ENCODE measurements around the gene ABHD2. TPM values are rescaled to one million over a fixed set of nuclear protein-coding genes. Genes with fewer than 3 reads are reported as not detected.

ABHD2 gene
- total RNA-seq, 1 experiment from 2014 or later = 29.7 TPM

DNA sequence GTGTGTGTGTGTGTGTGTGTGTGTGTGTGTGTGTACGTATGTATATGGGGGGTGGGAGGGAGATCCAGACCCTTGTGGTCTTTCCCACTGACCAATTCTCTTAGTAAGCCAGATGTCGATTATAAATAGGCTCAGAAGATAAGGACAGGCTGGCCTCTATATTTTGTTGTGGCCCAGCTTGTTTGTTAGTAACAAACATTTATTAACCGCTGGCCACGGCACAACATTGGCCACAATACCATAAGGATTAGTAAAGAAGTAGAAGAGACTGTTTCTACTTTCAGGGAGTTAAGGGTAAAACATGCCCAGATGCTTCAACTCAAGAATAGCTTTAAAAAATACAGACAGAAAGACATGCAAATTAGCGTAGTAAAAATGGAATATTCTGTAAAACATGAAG is 58.1 kb downstream of the ABHD2 start (continued):
- TF ChIP-seq, protein P1, sequence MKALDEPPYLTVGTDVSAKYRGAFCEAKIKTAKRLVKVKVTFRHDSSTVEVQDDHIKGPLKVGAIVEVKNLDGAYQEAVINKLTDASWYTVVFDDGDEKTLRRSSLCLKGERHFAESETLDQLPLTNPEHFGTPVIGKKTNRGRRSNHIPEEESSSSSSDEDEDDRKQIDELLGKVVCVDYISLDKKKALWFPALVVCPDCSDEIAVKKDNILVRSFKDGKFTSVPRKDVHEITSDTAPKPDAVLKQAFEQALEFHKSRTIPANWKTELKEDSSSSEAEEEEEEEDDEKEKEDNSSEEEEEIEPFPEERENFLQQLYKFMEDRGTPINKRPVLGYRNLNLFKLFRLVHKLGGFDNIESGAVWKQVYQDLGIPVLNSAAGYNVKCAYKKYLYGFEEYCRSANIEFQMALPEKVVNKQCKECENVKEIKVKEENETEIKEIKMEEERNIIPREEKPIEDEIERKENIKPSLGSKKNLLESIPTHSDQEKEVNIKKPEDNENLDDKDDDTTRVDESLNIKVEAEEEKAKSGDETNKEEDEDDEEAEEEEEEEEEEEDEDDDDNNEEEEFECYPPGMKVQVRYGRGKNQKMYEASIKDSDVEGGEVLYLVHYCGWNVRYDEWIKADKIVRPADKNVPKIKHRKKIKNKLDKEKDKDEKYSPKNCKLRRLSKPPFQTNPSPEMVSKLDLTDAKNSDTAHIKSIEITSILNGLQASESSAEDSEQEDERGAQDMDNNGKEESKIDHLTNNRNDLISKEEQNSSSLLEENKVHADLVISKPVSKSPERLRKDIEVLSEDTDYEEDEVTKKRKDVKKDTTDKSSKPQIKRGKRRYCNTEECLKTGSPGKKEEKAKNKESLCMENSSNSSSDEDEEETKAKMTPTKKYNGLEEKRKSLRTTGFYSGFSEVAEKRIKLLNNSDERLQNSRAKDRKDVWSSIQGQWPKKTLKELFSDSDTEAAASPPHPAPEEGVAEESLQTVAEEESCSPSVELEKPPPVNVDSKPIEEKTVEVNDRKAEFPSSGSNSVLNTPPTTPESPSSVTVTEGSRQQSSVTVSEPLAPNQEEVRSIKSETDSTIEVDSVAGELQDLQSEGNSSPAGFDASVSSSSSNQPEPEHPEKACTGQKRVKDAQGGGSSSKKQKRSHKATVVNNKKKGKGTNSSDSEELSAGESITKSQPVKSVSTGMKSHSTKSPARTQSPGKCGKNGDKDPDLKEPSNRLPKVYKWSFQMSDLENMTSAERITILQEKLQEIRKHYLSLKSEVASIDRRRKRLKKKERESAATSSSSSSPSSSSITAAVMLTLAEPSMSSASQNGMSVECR (CRISPR knock-in tag; IDR thresholded peaks at IDR 0.05; ENCODE audit: borderline replicate concordance) = no peak
- TF ChIP-seq, protein P2, sequence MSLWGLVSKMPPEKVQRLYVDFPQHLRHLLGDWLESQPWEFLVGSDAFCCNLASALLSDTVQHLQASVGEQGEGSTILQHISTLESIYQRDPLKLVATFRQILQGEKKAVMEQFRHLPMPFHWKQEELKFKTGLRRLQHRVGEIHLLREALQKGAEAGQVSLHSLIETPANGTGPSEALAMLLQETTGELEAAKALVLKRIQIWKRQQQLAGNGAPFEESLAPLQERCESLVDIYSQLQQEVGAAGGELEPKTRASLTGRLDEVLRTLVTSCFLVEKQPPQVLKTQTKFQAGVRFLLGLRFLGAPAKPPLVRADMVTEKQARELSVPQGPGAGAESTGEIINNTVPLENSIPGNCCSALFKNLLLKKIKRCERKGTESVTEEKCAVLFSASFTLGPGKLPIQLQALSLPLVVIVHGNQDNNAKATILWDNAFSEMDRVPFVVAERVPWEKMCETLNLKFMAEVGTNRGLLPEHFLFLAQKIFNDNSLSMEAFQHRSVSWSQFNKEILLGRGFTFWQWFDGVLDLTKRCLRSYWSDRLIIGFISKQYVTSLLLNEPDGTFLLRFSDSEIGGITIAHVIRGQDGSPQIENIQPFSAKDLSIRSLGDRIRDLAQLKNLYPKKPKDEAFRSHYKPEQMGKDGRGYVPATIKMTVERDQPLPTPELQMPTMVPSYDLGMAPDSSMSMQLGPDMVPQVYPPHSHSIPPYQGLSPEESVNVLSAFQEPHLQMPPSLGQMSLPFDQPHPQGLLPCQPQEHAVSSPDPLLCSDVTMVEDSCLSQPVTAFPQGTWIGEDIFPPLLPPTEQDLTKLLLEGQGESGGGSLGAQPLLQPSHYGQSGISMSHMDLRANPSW (CRISPR knock-in tag; conservative IDR thresholded peaks at IDR 0.05; ENCODE audit: low read depth) = no peak
- TF ChIP-seq, protein P3, sequence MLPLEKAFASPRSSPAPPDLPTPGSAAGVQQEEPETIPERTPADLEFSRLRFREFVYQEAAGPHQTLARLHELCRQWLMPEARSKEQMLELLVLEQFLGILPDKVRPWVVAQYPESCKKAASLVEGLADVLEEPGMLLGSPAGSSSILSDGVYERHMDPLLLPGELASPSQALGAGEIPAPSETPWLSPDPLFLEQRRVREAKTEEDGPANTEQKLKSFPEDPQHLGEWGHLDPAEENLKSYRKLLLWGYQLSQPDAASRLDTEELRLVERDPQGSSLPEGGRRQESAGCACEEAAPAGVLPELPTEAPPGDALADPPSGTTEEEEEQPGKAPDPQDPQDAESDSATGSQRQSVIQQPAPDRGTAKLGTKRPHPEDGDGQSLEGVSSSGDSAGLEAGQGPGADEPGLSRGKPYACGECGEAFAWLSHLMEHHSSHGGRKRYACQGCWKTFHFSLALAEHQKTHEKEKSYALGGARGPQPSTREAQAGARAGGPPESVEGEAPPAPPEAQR (CRISPR knock-in tag; IDR thresholded peaks at IDR 0.05) = no peak
- no peak for TF ChIP-seq MYBL2 (CRISPR knock-in tag; IDR thresholded peaks at IDR 0.05)

DNA sequence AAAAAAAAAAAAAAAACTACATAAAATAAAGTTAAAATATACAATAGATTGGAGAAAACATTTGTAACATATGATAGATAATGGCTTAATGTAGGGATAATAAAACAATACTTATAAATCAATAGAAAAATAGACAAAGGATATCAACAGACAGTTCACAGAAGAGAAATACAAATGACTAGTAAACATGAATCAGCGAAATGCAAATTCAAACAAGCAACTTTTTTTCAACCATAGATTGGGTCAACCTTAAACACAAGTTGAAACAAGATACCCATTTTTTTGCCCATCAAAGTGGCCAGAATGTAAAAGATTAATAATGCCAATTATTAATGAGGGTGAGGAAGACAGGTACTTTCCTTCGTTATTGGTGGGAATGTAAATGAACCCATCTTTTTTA is 59.9 kb downstream of the ABHD2 start:
- Mint-ChIP-seq H3K4me1 (peaks cover 16% of the 10 kb centered on the region), H3K36me3 (peaks cover 9% of the 10 kb centered on the region), H3K9me3 (no peaks in the 10 kb centered on the region), H3K27me3 (ENCODE audit: low read depth) (no peaks in the 10 kb centered on the region), H3K4me3 (no peak overlapping the region), H3K27ac (no peak overlapping the region)
- TF ChIP-seq TEAD1 (CRISPR knock-in tag; IDR thresholded peaks at IDR 0.05) (no peak), ZNF671 (CRISPR knock-in tag; IDR thresholded peaks at IDR 0.05) (no peak), FOXJ3 (CRISPR knock-in tag; IDR thresholded peaks at IDR 0.05; ENCODE audit: borderline replicate concordance) (no peak), ELF4 (CRISPR knock-in tag; IDR thresholded peaks at IDR 0.05; ENCODE audit: low read depth) (no peak), JUN (CRISPR knock-in tag; IDR thresholded peaks at IDR 0.05) (no peak), RORB (CRISPR knock-in tag; IDR thresholded peaks at IDR 0.05) (no peak), CREM (CRISPR knock-in tag; IDR thresholded peaks at IDR 0.05) (no peak), MXD4 (CRISPR knock-in tag; IDR thresholded peaks at IDR 0.05; ENCODE audit: borderline replicate concordance) (no peak), PRRX2 (CRISPR knock-in tag; IDR thresholded peaks at IDR 0.05) (no peak), NR3C1 (CRISPR knock-in tag; conservative IDR thresholded peaks at IDR 0.05; ENCODE audit: low read depth) (no peak), TEAD4 (CRISPR knock-in tag; IDR thresholded peaks at IDR 0.05) (no peak), SMAD3 (CRISPR knock-in tag; IDR thresholded peaks at IDR 0.05; ENCODE audit: borderline replicate concordance) (no peak), NR1H2 (CRISPR knock-in tag; IDR thresholded peaks at IDR 0.05) (no peak), ZNF263 (CRISPR knock-in tag; IDR thresholded peaks at IDR 0.05; ENCODE audit: low read depth) (no peak), ZNF416 (CRISPR knock-in tag; IDR thresholded peaks at IDR 0.05) (no peak)
- TF ChIP-seq, protein P4, sequence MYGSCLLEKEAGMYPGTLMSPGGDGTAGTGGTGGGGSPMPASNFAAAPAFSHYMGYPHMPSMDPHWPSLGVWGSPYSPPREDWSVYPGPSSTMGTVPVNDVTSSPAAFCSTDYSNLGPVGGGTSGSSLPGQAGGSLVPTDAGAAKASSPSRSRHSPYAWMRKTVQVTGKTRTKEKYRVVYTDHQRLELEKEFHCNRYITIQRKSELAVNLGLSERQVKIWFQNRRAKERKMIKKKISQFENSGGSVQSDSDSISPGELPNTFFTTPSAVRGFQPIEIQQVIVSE (CRISPR knock-in tag; IDR thresholded peaks at IDR 0.05; ENCODE audit: borderline replicate concordance) = no peak
- TF ChIP-seq, protein P1 (CRISPR knock-in tag; IDR thresholded peaks at IDR 0.05; ENCODE audit: borderline replicate concordance) = no peak
- TF ChIP-seq, protein P5, sequence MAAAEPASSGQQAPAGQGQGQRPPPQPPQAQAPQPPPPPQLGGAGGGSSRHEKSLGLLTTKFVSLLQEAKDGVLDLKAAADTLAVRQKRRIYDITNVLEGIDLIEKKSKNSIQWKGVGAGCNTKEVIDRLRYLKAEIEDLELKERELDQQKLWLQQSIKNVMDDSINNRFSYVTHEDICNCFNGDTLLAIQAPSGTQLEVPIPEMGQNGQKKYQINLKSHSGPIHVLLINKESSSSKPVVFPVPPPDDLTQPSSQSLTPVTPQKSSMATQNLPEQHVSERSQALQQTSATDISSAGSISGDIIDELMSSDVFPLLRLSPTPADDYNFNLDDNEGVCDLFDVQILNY (CRISPR knock-in tag; IDR thresholded peaks at IDR 0.05) = no peak
- TF ChIP-seq, protein P6, sequence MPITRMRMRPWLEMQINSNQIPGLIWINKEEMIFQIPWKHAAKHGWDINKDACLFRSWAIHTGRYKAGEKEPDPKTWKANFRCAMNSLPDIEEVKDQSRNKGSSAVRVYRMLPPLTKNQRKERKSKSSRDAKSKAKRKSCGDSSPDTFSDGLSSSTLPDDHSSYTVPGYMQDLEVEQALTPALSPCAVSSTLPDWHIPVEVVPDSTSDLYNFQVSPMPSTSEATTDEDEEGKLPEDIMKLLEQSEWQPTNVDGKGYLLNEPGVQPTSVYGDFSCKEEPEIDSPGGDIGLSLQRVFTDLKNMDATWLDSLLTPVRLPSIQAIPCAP (CRISPR knock-in tag; IDR thresholded peaks at IDR 0.05) = no peak
- ATAC-seq = no peak
- ChIA-PET POLR2A (interaction anchor here (0.6 kb wide), 1 partner anchor 23 kb away, joined by 3 read pairs; no protein-coding TSS in a partner anchor), CTCF (interaction anchor here (0.7 to 3.2 kb wide), 3 partner anchors 18 to 658 kb away, joined by 4 to 15 read pairs (median 6); no protein-coding TSS in a partner anchor)
- no peak for DNase-seq (ENCODE audit: low spot score)
